DND-41 (cell line): ENCODE data around the gene AGAP1.

Source experiments
- ATAC-seq: fragments of 200-7000 bp; cut with Tn5 transposase; 3 replicates; pipeline ENCODE4 v1.9.1; 2021; ENCODE audit warnings: low read depth; ENCODE audit not compliant: insufficient read depth
- DNase-seq: peaks from one replicate; pipeline ENCODE4 v3.0.0-alpha.2; 2020
- H2AFZ ChIP-seq: 2 replicates; pipeline ENCODE4 v1.6.0; 2012; ENCODE audit warnings: low read depth, low read length
- H3K27ac ChIP-seq: 2 replicates; pipeline ENCODE4 v1.5.1; 2012; ENCODE audit warnings: low read length, inconsistent platforms
- H3K27me3 ChIP-seq: fragments of 200-600 bp; sonication (generic); 2 replicates; pipeline ENCODE4 v1.6.0; 2012; ENCODE audit warnings: low read length, mild to moderate bottlenecking, inconsistent platforms; ENCODE audit not compliant: insufficient read depth, poor library complexity
- H3K36me3 ChIP-seq: 2 replicates; pipeline ENCODE4 v1.5.1; 2012; ENCODE audit warnings: low read length, inconsistent platforms; ENCODE audit not compliant: insufficient read depth
- H3K4me1 ChIP-seq: 2 replicates; pipeline ENCODE4 v1.5.1; 2012; ENCODE audit warnings: mild to moderate bottlenecking, low read length; ENCODE audit not compliant: insufficient read depth
- H3K4me2 ChIP-seq: 2 replicates; pipeline ENCODE4 v1.6.0; 2012; ENCODE audit warnings: mild to moderate bottlenecking, moderate library complexity, low read length, inconsistent platforms; ENCODE audit not compliant: insufficient read depth
- H3K4me3 ChIP-seq, 2 experiments: fragments of 200-600 bp in 1 of 2; shearing (Covaris generic) in 1 of 2; 2 replicates each; pipeline ENCODE4 v1.5.1; 2012 to 2016; ENCODE audit warnings: inconsistent platforms in 2 of 2, low read length in 2 of 2, mild to moderate bottlenecking in 2 of 2, low read depth in 1 of 2, moderate library complexity in 1 of 2
- H3K79me2 ChIP-seq: 2 replicates; pipeline ENCODE4 v1.6.0; 2012; ENCODE audit warnings: low read length, inconsistent platforms; ENCODE audit not compliant: insufficient read depth
- H3K9ac ChIP-seq: 2 replicates; pipeline ENCODE4 v1.6.0; 2012; ENCODE audit warnings: low read depth, mild to moderate bottlenecking, inconsistent platforms, low read length, moderate library complexity
- H3K9me3 ChIP-seq: 2 replicates; pipeline ENCODE4 v1.5.1; 2012; ENCODE audit warnings: low read length, moderate library complexity, mild to moderate bottlenecking, inconsistent platforms; ENCODE audit not compliant: insufficient read depth, severe bottlenecking
- H4K20me1 ChIP-seq: 2 replicates; pipeline ENCODE4 v1.6.0; 2012; ENCODE audit warnings: low read length; ENCODE audit not compliant: insufficient read depth
- EZH2 ChIP-seq: IDR thresholded peaks from 3 replicates; pipeline ENCODE4 v1.6.1; 2012; ENCODE audit warnings: borderline replicate concordance, low read depth, mild to moderate bottlenecking, moderate library complexity, low read length, inconsistent platforms; ENCODE audit not compliant: severe bottlenecking
- TF ChIP-seq, protein P1 (sequence below): IDR thresholded peaks from 2 replicates; pipeline ENCODE4 v1.5.1; 2012; ENCODE audit warnings: borderline replicate concordance, low read length, moderate library complexity, mild to moderate bottlenecking; ENCODE audit not compliant: poor library complexity, severe bottlenecking; ENCODE audit errors: extremely low read depth

Gene AGAP1

DNA sequence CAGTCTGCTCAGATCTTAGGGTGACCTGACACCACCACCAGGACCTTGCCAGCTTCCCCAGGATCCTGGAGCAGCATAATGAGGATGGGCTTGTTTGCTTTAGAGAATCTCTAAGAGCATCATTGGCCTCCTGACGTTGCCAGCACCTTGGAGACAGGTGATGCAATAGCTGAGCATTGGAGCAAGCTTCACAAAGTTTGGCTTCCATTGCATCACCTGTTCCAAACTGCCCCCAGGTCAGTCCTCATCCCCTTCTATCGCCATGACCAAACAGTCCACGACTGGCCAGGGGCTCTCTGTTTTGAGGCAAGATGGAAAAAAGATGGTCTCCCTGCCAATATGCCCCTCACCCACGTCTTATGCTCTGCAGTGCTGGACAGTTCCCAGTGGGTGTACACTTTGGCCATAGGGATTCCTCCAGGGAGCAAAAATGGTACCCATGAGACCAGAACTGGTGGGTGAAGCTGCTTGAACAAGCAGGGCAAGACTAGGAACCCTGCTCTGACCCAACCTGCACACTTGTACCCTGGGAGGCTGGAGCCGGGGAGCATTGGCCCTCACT is 22.6 kb upstream of the AGAP1 start:
- no peak for DNase-seq
- peaks cover 3% of the 10 kb centered on the region; the same call in 1 of the 2 replicates for H4K20me1 ChIP-seq
- H3K9ac ChIP-seq: no peak overlapping the region
- no peak for ATAC-seq
- H3K4me2 ChIP-seq: no peak overlapping the region
- H2AFZ ChIP-seq: no peak overlapping the region
- H3K4me1 ChIP-seq: no peaks in the 10 kb centered on the region
- H3K27me3 ChIP-seq: peaks cover 2% of the 10 kb centered on the region
- H3K36me3 ChIP-seq: no peaks in the 10 kb centered on the region
- H3K27ac ChIP-seq: no peak overlapping the region
- no peak overlapping the region for H3K4me3 ChIP-seq
- H3K79me2 ChIP-seq: no peaks in the 10 kb centered on the region
- TF ChIP-seq, protein P1, sequence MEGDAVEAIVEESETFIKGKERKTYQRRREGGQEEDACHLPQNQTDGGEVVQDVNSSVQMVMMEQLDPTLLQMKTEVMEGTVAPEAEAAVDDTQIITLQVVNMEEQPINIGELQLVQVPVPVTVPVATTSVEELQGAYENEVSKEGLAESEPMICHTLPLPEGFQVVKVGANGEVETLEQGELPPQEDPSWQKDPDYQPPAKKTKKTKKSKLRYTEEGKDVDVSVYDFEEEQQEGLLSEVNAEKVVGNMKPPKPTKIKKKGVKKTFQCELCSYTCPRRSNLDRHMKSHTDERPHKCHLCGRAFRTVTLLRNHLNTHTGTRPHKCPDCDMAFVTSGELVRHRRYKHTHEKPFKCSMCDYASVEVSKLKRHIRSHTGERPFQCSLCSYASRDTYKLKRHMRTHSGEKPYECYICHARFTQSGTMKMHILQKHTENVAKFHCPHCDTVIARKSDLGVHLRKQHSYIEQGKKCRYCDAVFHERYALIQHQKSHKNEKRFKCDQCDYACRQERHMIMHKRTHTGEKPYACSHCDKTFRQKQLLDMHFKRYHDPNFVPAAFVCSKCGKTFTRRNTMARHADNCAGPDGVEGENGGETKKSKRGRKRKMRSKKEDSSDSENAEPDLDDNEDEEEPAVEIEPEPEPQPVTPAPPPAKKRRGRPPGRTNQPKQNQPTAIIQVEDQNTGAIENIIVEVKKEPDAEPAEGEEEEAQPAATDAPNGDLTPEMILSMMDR: no peak
- no peak for TF ChIP-seq EZH2
- H3K9me3 ChIP-seq: no peaks in the 10 kb centered on the region

DNA sequence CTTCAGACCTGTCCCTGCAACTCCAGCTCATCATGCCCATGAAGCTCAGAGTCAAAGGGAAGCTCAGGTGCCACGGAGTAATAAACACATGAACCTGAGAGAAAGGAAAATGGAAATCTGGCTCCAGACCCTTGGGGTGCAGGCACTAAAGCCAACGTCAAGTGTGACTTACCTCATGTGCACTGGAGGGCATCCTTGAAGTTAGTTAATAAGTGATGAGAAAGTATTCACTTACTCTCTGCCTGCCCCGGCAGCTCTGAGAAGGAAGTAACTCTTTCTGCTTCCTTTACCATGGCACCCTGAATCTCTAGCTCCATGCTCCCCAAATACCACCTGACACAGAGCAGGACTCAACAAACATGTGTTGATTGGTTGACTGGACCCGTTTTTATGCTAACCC is 21.4 kb upstream of the AGAP1 start:
- no peaks in the 10 kb centered on the region for H3K9me3 ChIP-seq
- DNase-seq: no peak
- H3K4me1 ChIP-seq: no peaks in the 10 kb centered on the region
- no peak overlapping the region for H3K27ac ChIP-seq
- H3K36me3 ChIP-seq: no peaks in the 10 kb centered on the region
- H3K4me3 ChIP-seq: no peak overlapping the region
- TF ChIP-seq EZH2: no peak
- TF ChIP-seq, protein P1: no peak
- no peaks in the 10 kb centered on the region for H3K79me2 ChIP-seq
- H3K4me2 ChIP-seq: no peak overlapping the region
- H2AFZ ChIP-seq: no peak overlapping the region
- H3K9ac ChIP-seq: no peak overlapping the region
- peaks cover 3% of the 10 kb centered on the region; the same call in 1 of the 2 replicates for H4K20me1 ChIP-seq
- H3K27me3 ChIP-seq: peaks cover 2% of the 10 kb centered on the region
- no peak for ATAC-seq

DNA sequence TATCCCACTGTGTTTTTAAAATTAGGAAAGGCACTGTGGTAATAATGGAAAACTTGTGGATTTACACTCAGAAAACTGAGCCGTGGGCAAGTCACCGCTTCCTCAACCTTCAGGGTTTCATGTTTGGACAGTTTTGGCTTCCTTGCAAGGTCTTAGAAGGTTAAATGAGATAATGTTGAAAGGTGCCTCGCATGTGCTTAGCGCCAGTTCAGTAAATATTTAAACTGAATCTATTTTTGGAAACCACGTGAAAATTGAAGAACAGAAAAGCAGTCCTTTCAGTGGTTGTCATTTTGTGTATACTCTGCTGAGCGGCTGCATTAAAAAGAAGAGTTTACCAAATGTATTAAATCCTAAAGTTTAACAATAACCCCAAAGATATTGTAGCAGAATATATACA is 15.2 kb upstream of the AGAP1 start:
- ATAC-seq (no peak), DNase-seq (no peak)
- H2AFZ ChIP-seq: no peak overlapping the region

More for the DNA sequence above, 15.2 kb upstream of the AGAP1 start:
- H3K4me2 ChIP-seq: no peak overlapping the region
- no peaks in the 10 kb centered on the region for H3K9me3 ChIP-seq
- H3K36me3 ChIP-seq: no peaks in the 10 kb centered on the region
- H3K79me2 ChIP-seq: no peaks in the 10 kb centered on the region
- no peak overlapping the region for H3K4me3 ChIP-seq
- H3K4me1 ChIP-seq: no peaks in the 10 kb centered on the region
- H4K20me1 ChIP-seq: no peaks in the 10 kb centered on the region
- no peak overlapping the region for H3K9ac ChIP-seq
- H3K27ac ChIP-seq: no peak overlapping the region
- peaks cover 4% of the 10 kb centered on the region for H3K27me3 ChIP-seq
- TF ChIP-seq, protein P1: no peak
- no peak for TF ChIP-seq EZH2
